HG03108 (cell line): ENCODE results near the gene CNPY4.

Experiments
- ATAC-seq: cut with Tn5 transposase; IDR thresholded peaks from one replicate; pipeline ENCODE4 v1.9.1; 2021; ENCODE audit warnings: moderate library complexity; ENCODE audit not compliant: unreplicated experiment

Gene CNPY4

DNA sequence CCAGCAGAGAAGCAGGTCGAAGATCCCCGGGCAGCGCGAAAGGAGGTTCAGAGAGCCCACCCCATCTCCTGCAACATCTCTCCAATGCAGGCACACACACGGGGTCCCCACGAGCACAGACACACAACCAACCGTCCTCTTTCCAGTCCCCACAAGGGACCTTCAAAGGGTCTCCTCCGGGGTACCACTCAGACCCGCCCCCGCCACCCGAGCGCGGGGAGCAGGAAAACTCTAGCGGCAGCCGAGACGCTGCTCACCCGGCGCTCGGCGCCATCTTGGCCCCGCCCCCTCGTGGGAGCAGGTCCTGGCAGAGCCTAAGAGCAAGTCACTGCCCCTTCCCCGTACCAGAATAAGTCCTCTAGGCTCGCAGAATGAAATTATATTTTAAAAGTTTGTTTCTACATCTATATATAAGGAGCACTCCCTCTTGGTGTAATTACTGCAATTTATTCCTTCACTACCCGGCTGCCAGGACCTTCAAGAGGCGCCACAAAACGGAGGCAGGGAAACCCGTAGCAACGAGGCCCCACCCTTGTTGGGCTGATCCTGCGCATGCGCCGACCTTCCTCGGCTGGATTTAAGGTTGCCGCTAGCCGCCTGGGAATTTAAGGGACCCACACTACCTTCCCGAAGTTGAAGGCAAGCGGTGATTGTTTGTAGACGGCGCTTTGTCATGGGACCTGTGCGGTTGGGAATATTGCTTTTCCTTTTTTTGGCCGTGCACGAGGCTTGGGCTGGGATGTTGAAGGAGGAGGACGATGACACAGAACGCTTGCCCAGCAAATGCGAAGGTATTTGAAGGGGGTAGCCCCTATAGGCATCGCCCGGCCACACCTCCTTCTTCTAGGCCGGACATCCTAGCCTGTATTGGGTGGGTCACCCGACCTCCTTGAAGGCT lies at the start of gene CNPY4, which contains the start of gene TAF6:
Gene CNPY4, plus strand, starts transcription at position 563 of the 898 bp plus-strand sequence. Its CDS starts 111 bp downstream, at position 674.
Gene TAF6, minus strand, starts transcription at position 287 of the 898 bp plus-strand sequence. CDS start 5,149 bp downstream, outside the sequence.
- ATAC-seq, result peak; percentile 62

DNA sequence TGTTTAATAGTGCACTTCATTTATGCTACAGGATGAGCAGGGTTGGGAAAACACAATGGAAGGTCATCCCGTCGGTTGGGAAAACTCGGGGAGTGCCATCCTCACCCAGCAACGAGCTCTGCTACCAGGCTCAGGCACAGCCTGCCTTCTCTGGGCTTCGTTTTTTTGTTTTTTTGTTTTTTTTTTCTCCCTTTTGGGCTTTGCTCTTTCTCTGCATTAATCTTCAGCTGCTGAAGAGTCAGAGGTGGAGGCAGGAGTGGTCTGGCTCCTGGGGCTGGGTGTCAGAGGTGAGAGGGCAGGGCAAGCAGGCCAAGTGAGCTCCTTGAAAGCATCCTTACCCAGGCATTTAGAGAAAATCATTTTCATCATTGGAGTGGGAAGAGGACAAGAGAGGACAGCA lies 49.4 kb upstream of the CNPY4 start:
- no peak for ATAC-seq

DNA sequence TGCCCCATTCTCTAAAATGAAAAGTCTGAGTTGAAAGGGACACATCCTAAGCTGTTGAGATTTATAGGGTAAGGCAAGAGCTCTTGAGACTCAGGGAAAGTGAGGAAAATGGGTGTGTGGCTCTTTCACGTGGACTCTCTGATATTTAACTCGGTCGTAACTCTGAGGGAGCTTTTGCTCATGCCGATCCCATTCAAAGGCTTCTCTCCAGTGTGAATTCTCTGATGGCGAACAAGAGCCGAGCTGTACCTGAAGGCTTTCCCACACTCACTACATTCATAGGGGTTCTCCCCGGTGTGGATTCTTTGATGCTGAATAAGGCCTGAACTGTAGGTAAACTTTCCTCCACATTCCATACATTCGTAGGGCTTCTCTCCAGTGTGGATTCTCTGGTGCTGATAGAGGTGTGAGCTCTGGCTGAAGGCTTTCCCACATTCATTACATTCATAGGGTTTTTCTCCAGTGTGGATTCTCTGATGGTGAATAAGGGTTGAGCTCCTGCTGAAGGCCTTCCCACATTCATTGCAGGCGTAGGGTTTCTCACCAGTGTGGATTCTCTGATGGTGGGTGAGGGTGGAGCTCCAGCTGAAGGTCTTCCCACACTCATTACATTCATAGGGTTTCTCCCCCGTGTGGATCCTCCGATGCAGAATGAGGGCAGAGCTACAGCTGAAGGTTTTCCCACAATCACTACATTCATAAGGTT lies 48.3 kb upstream of the CNPY4 start:
- ATAC-seq, result no peak

GRCh38 chr7:100072462-100072861 lies 47.0 kb upstream of the CNPY4 start:
- no peak for ATAC-seq

GRCh38 chr7:100074841-100075240 lies 44.6 kb upstream of the CNPY4 start:
- no peak for ATAC-seq

GRCh38 chr7:100075418-100075817 lies 44.0 kb upstream of the CNPY4 start:
- ATAC-seq, result no peak

DNA sequence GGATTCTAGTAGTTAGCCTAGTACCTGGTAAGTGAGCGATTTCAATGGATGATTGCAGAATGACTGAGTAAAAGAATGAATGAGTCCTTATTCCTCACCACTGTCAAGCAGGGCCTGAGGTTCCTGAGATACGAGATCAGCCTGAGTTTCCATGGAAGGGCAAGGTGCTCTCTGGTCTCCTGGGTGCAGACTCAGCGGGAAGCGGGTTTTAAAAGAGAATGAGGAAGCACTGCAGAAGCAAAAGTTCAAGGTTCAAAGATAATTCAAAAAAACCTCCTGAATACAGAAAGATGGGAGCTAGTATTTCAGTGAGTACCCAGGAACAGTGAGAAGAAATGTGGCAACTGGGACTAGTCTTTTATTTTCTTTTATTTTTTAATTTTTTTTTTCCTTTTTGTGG lies 42.2 kb upstream of the CNPY4 start:
- ATAC-seq, result no peak

- ATAC-seq, result no peak
These were observed 40.3 kb upstream of the CNPY4 start for GRCh38 chr7:100079024-100079560.

DNA sequence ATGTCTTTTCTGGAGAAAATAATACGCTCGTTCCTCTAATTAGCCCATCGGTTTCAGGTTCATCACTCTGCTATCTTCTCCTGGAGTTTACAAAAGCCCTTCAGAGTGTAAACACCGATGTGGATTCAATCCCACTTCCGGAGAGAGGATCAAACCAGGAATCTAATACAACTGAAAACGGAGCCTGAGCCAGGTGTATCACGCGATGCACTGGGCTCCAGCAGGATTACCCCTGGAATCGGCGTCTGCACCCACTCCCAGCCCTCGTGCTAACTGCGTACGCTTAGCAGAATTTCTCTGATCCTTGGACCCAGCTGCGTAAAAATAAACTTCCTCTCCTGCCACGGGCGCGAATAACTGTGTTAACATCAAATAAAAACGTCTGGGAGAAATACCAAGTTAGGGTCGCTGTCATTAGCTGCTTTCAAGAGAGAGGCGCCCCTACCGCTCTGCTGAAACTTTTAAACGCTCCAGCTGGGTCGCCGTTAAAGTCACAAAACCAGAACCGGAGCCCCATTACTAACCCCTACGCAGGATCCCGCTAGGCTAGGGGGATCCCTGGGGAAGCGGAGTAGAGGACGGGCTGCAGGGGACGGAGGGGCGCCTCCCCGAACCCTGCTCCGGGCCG lies 38.4 kb upstream of the CNPY4 start:
- ATAC-seq, result no peak

GRCh38 chr7:100081535-100082102 lies 37.8 kb upstream of the CNPY4 start, which contains the start of gene ZNF3:
Gene ZNF3 (minus strand): TSS chr7:100081723. CDS start chr7:100077357, 4,366 bp downstream.
- ATAC-seq, result peak; percentile 82

DNA sequence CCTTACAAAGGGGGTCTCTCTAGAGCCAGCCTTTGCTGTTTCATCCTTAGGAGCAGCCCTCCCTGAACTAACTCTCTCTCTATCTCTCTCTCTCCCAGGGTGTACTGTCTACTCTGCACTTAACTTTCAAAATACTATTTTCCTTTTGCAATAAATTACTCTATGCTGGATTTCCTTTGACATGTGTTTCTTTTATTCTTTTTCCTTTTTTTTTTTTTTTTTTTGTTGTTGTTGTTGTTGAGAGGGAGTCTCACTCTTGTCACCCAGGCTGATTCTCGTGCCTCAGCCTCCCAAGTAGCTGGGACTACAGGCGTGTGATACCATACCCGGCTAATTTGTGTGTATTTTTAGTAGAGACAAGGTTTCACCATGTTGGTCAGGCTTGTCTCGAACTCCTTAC lies 36.5 kb upstream of the CNPY4 start:
- no peak for ATAC-seq

DNA sequence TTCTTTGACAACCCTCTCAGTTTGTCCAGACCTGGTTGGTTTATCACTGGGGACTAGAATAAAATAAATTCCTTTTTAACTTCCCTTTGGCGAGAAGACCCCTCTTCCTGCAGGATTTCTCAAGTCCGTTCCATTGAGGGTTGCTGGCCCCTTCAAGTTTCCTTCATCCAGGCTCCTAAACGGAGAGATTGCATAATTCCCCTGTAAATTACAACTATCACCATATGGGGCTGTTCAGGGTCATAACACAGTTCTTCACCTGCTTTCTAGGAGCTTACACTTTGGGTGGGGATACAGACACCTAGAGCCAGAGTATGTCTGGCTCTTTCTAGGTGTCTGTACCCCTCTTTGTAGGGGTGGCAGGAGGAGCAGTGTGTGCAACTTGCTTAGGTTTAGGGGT lies 33.9 kb upstream of the CNPY4 start:
- no peak for ATAC-seq

GRCh38 chr7:100087055-100087750 lies 32.2 kb upstream of the CNPY4 start:
- no peak for ATAC-seq

GRCh38 chr7:100088095-100088620 lies 31.3 kb upstream of the CNPY4 start:
- ATAC-seq, result no peak

DNA sequence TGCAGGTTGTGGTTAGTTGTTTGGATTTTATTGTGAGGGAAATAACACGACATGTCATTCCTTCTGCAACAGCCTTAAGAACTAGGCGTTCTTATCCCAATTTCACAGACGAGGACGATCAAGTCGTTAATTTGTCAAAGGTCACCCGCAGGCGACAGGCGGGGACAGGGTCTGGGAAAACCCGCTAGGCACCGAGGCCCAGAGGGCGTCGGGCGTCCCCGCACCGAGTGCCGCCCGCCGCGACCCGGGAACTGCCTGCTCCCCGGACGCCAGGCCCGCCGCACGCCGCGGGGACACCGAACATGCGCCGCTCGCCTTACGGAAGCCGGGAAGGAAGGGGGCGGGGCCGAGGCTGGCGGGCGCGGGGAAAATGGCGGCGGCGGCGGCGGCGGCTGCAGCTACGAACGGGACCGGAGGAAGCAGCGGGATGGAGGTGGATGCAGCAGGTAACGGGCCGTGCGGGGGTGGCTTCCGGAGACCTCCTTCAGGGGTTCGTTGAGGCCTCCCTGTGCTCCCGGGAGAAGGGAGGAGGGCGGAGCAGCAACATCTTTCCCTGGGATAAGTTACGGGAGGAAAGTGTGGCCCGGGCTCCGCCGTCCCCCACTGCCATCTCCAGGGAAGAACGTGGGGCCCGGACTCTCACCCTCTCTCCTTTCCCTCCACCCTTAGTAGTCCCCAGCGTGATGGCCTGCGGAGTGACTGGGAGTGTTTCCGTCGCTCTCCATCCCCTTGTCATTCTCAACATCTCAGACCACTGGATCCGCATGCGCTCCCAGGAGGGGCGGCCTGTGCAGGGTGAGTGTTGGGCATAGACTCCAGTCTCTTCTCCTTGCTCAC lies 30.6 kb upstream of the CNPY4 start, which contains the start of gene COPS6:
Gene COPS6, plus strand, starts transcription at position 349 of the 837 bp plus-strand sequence. Its CDS starts 22 bp downstream, at position 371.
- no peak for ATAC-seq

- no peak for ATAC-seq
These were observed 29.8 kb upstream of the CNPY4 start for GRCh38 chr7:100089458-100090196.

- ATAC-seq, result no peak
These were observed 28.7 kb upstream of the CNPY4 start for GRCh38 chr7:100090527-100091410.
